Left cardiac atrium (tissue), 4 donors: Measurements from ENCODE around the gene SEL1L2. TPM values are rescaled to one million over a fixed set of nuclear protein-coding genes. Genes with fewer than 3 reads are reported as not detected.

ENCODE experiments used
- ATAC-seq, 2 donors: fragments of 200-7000 bp; cut with Tn5 transposase; one replicate each; pipeline ENCODE4 v1.9.1; 2020; ENCODE audit warnings: mild to moderate bottlenecking in 2 of 2, moderate library complexity in 2 of 2
- DNase-seq: peaks from one replicate; pipeline ENCODE4 v3.0.0-alpha.2; 2020
- intact Hi-C, 2 donors: fragments of 100-400 bp; cut with DNase I; formaldehyde crosslinking; loops; one replicate each; pipeline versions ENCODE4 v1.14.1 to v1.15.1; 2022 to 2023
- total RNA-seq, 2 donors: library from RNA; stranded (reverse); fragmentation: NEBNext Ultra II Directional; extraction: Animal tissue kit (Norgen Biotek cat#: 25700); gene quantifications; one replicate each; pipeline ENCODE4 v1.2.1, GENCODE V29; 2021
- donor health status: DM: no; HTN: yes; CAD: no.
- donor health status: DM: no; HTN: yes; CAD: no; lungs with severe emphysema.
- donor health status: DM: yes; HTN: yes; CAD: no.
- donor health status: Dilated cardiomyopathy.

Gene SEL1L2
- total RNA-seq, 2 donors from 2014 or later: 0.91 TPM; not detected in 1

DNA sequence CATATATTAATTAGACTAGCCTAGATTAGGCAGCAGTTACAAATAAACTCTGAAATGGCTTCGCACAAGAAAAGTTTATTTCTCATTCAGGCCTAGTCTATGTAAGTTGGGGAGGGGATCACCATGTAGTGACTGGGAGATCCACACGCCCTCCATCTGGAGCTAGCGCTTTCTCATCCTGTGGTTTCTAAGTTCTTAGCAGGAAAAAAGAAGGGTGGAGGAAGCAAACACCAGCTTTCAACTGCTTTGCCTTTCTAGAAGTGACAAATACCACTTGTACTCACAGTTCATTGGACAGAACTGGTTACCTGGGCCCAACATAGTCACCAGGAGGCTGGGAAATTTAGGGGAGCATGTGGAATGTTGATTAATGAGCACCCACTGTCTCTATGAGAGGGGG lies 158.9 kb downstream of the SEL1L2 start:
- ATAC-seq (no peak), DNase-seq (no peak)
- intact Hi-C loops: no loop called here

DNA sequence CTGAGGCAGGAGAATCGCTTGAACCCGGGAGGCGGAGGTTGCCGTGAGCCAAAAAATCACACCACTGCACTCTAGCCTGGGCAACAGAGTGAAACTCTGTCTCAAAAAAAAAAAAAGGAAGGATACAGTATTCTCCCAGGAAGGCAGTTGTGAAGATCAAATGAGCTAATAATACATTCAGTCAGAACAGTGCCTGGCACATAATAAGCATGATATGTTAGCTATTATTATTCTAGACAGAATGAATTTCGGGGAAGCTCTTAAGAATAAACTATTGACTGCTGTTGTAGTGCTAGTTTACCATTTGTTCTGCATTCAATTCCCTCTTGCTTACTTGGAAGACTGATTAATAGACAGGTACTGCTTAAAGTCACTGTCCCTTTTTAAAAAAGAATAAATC lies 164.9 kb downstream of the SEL1L2 start:
- no peak for DNase-seq
- intact Hi-C loops: no loop called here
- no peak for ATAC-seq

DNA sequence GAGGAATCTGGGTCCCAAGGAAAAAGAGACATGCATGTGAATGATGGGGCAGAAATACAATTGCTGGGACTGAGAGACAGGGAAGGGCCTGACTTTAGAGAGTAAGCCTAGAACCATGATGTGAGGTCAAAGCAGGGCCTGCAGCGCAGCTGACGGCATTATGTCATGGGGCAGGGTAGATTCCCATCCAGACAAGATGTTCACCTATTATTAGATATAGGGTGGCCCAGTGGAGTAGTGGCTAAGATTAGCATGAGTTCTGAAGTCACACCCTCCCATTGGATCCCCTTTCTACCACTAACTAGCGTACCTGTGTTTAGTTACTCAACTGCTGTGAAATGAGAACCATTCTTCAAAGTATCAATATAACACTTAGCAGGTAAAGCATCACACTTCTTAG lies 166.0 kb downstream of the SEL1L2 start:
- DNase-seq: no peak
- no peak for ATAC-seq
- intact Hi-C loops: loop anchor here in 1 of 2 donors (5.0 kb wide), 1 partner anchor 228 kb away; no protein-coding TSS in a partner anchor

DNA sequence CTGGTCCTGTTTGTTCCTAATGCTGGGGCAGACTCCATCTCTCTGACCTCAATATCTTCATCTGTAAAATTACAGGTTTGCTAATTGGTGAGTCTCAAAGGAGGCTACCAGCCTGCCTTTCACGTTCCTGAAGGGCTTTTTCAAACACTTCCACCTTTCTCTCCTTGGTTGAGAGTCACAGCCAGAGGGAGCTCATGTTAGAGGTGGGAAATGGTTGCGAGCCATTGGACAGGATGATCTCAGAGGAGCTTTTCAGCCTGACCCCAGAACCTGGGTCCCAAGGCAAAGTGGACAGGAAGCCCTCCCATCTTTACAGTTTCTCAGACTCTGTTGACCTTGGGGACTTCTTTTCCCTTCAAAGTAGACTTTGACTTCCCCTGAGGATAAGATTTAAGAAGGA lies 168.0 kb downstream of the SEL1L2 start:
- DNase-seq (no peak), ATAC-seq (no peak)
- intact Hi-C loops: loop anchor here in 1 of 2 donors (5.0 kb wide), 1 partner anchor 230 kb away; no protein-coding TSS in a partner anchor

DNA sequence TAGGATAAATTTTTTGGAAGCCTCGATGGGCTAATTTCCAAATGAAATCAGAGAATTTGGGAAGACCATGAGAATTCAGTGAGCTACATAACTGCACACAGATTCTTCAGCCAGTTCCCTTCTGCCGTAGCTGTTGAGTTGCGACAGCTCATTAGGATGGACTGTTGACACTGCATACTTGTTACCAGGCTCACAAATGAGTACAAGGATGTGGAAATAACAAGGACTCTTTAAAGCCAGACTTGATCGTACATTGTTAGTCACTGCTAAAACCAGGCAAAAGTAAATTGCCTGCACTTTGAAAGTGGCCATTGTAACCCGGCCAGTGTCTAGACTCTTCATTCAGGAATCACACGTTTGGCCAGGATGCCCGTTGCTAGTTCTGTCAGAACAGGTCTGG lies 168.5 kb downstream of the SEL1L2 start:
- DNase-seq (no peak), ATAC-seq (no peak)
- intact Hi-C loops: loop anchor here in 1 of 2 donors (5.0 kb wide), 1 partner anchor 230 kb away; no protein-coding TSS in a partner anchor

DNA sequence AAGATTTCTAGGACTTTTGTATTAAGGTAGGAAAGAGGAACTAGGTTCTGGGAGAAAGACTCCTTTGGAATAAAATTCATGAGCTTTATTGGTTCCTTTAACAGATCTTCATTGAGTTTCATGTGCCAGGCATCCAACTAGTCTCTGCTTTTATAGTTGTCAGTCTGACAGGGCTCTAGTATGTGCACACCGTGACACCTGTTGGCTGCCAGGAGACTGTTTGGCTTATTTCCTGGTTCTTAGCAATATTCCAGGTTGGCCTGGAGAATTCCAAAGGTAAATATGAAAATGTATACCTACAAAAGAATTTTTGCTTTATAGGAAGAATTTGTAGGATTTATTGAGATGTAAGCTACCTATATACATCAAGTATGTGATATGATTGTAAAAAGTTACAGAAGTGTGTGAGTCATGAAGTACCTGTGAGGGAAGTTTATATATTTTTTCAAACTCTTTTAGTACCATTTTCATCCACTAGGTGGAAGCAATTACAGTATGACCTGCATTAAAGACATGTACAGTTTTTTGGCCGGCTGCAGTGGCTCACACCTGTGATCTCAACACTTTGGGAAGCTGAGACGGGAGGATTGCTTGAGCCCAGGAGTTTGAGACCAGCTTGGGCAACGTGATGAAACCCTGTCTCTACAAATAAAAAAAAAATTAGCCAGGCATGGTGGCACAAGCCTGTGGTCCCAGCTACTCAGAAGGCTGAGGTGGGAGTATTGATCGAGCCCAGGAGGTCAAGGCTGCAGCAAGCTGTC lies 170.3 kb downstream of the SEL1L2 start:
- ATAC-seq (peak; percentile 69), DNase-seq (peak; percentile 27)
- intact Hi-C loops: loop anchor here (2.0 to 5.0 kb wide), 2 partner anchors 232 to 235 kb away; no protein-coding TSS in a partner anchor

DNA sequence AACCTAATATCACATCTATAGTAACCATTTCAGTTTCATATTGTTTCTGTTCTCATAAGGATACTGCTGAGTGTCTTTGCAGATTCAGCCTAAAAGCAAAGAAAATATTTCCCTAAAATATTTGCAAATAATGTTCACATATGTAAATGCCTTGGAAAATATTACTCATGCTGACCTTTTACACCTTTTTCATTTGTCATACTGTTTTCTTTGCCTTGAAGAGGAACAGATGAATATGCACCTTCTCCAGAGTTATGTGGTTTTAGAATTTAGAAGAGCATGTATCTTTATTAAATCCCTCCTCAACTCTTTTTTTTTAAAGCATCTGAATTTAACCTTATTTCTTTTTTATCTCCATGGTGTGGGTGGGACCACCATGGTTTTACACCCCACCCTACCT lies 173.1 kb downstream of the SEL1L2 start:
- DNase-seq: no peak
- no peak for ATAC-seq
- intact Hi-C loops: no loop called here

DNA sequence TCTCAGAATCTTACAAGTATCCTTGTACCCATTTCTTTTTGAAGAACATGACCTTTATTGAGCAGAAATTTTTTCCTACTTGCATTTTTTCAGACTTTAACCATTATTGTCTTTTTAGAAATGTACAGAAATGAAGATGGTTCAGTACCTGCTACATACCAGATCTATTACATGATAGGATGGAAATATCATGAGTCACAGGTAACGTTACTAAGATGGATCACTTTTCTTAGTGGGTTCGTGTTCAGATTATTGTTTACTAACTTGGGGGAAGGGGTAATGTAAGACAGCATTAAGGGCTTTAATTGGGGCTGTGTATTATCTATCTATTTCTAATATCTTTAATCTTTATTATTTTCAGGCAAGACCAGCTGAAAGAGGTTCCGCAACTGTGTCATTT lies 173.7 kb downstream of the SEL1L2 start:
- no peak for DNase-seq
- intact Hi-C loops: no loop called here
- ATAC-seq: no peak

DNA sequence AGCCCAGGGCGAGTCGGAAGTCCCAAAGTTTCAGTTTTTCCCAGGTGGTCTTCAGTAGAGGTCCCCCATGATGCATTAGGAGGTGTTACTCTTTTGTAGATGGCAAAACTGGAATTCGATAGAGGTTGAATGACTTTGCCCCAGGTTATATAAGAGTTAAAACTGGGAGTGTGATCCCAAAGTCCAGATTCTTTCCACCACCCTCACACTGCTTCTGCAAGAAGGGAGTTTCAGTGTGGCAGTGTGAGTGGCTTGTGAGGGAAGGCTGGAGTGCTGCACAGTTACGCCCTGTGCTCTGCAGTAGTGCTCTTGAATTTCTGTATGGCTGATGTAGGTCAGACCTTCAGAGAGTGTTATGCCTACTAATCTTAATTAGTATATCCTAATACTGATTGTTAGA lies 175.7 kb downstream of the SEL1L2 start:
- ATAC-seq (no peak), DNase-seq (no peak)
- intact Hi-C loops: no loop called here

DNA sequence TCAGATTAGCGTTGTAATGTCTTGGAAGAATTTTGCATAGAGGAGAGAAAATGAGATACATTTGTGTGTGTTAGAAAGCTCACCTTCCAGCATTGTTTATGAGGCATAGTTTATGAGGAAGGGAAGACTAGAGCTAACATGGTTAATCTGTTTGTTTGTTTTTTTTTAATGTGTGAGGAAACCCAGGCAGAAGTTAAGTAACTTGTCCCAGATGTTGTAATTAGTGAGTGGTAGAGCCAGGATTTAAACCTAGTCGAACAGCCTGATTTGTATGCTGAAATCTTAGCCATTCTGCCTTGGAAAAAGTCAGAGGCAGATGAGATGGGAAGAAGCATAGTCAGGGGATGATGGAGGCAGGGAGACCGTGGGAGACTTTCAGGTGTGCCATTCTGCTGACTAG lies 176.5 kb downstream of the SEL1L2 start:
- DNase-seq: no peak
- ATAC-seq: no peak
- intact Hi-C loops: no loop called here

DNA sequence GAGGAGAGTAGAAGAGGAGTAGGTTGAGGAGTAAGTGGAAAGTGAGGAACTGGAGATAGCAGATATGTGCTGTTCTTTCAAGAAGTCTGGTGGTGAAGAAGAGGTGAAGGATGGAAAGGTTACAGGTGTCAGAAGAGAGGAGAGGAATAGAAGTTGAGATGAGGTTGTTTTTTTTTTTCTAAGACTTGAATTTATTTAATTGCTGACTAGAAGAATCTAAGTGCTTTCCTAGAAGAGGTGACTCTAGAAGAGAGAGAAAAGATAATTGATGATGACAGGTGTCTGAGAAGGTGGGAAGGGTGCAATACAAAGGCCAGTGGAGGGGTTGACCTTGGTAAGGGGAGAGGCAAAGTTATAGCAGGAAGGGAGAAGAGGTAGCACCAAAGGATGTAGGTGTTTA lies 180.0 kb downstream of the SEL1L2 start:
- DNase-seq (no peak), ATAC-seq (no peak)
- intact Hi-C loops: no loop called here

DNA sequence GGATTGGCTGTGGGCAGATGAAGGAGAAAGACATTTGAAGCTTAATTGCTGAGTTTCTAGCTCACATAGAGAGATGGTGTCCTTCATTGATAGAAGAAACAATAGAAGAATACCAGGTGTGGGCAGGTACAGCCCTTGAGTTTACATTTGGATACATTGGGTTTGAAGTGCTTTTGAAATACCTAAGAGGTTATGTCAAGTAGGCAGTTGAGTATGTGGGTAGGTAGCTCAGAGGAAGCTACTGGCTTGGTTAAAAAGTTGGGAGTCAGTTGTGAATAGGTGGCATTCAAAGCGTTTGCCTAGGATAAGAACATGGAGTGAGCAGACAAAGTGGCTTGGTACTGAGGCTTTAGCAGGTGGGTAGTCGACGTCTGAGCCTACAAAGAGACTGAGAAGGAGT lies 180.6 kb downstream of the SEL1L2 start:
- intact Hi-C loops: no loop called here
- ATAC-seq: no peak
- DNase-seq: no peak

DNA sequence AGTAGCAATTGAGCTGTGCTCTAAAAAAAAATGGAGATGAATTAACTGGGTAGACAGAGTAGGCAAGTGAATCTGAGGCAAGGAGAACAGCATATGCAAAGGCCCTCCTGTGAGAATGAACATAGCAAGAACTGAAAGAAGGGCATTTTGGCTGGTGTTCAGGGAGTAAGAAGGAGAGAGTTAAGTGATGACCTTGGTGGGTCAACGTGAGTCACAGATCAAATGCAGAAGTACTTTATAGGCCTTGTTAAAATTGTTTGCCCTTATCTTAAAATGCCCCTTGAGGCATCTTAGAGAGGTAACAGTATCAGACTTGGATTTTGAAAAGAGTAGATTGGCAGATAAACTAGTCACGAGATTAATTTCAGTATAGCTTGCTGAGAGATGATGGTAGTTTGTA lies 181.0 kb downstream of the SEL1L2 start:
- intact Hi-C loops: no loop called here
- ATAC-seq (no peak), DNase-seq (no peak)

DNA sequence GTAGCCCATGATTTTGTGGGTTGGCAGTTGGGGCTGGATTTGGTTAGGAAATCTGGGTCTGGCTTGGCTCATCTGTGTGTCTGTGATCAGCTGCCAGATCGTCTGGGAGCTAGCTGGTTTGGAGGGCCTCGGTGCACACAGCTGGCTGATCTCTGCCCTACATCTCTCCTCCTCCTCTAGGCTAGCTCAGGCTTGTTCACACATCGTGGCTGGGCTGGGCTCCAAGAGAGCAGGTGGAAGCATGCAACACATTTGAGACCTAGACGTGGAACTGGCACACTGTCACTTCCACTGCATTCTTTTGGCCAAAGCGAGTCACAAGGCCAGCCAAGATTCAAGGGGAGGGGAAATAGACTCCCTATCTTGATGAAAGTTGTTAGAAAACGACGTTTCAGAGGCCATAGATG lies 189.7 kb downstream of the SEL1L2 start:
- peak; percentile 99 for ATAC-seq
- peak; percentile 92 for DNase-seq
- intact Hi-C loops: no loop called here

DNA sequence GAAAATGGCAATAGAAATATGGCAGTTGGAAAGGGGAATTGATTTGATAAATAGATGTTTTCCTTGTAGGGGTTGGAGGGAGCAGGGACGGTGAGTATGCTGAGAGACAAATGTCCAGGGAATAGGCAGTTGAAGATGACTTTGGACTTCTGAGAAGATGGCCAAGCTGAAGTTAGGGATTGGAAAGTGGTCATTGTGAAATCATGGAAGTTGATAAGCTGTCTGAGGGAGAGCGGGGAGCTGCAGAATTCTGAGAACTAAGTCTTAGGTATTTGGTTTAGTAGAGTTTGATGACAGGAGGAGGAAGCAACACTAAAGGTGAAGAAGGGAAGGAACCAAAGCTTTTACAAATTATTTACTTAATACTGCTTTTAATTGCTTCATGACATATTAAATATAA lies 190.4 kb downstream of the SEL1L2 start:
- intact Hi-C loops: no loop called here
- DNase-seq (no peak), ATAC-seq (peak in 1 of 2 donors; percentile 25)

Other genes starting within 250 kb of the SEL1L2 start
- 10 to 100 TPM; 11.6 to 18.7 TPM for gene ESF1, start 205.7 kb downstream of the SEL1L2 start, total RNA-seq
- gene NDUFAF5, start 205.6 kb downstream of the SEL1L2 start, total RNA-seq: 10 to 100 TPM; 46.4 to 67.6 TPM
- 1 to 10 TPM; 1.3 to 2.6 TPM for gene MACROD2, start 4.9 kb upstream of the SEL1L2 start, total RNA-seq